DMS114 treated with DMSO at 0.1 percent for 48 hours (cell line): ENCODE measurements around the gene THSD4.
"Not testable (repeated sequence)": the region's sequence is repeated elsewhere in the genome, so short reads cannot be mapped to it uniquely, and the experiment has no call there.

Experiments
- DNase-seq: peaks from one replicate; lab custom pipeline; 2025; ENCODE audit not compliant: unreplicated experiment; lab: John Stamatoyannopoulos, UW

THSD4 gene

GRCh38 chr15:71185706-71186105 is 70.4 kb downstream of the THSD4 start:
- no peak for DNase-seq

GRCh38 chr15:71186267-71186666 is 71.0 kb downstream of the THSD4 start:
- DNase-seq = no peak

GRCh38 chr15:71187078-71187477 is 71.8 kb downstream of the THSD4 start:
- no peak for DNase-seq

- DNase-seq = no peak
Measured at GRCh38 chr15:71187526-71187925, 72.3 kb downstream of the THSD4 start.

GRCh38 chr15:71189718-71190117 is 74.4 kb downstream of the THSD4 start:
- DNase-seq = no peak

- no peak for DNase-seq
Measured at GRCh38 chr15:71191296-71191695, 76.0 kb downstream of the THSD4 start.

- no peak for DNase-seq
Measured at GRCh38 chr15:71192816-71193215, 77.5 kb downstream of the THSD4 start.

GRCh38 chr15:71194286-71194685 is 79.0 kb downstream of the THSD4 start:
- no peak for DNase-seq

- DNase-seq = no peak
Measured at GRCh38 chr15:71195242-71195641, 80.0 kb downstream of the THSD4 start.

GRCh38 chr15:71197620-71198019 is 82.3 kb downstream of the THSD4 start:
- no peak for DNase-seq

- no peak for DNase-seq
Measured at GRCh38 chr15:71198846-71199245, 83.6 kb downstream of the THSD4 start.

- DNase-seq = no peak
Measured at GRCh38 chr15:71199384-71200351, 84.4 kb downstream of the THSD4 start.

- DNase-seq = no peak
Measured at GRCh38 chr15:71201477-71201876, 86.2 kb downstream of the THSD4 start.

- DNase-seq = no peak
Measured at GRCh38 chr15:71202712-71203111, 87.4 kb downstream of the THSD4 start.

GRCh38 chr15:71203586-71204474 is 88.6 kb downstream of the THSD4 start:
- no peak for DNase-seq

- DNase-seq = no peak
Measured at GRCh38 chr15:71207141-71207540, 91.9 kb downstream of the THSD4 start.

- DNase-seq = no peak
Measured at GRCh38 chr15:71212146-71212545, 96.9 kb downstream of the THSD4 start.

- DNase-seq = not testable (repeated sequence)
Measured at GRCh38 chr15:71213943-71214342, 98.7 kb downstream of the THSD4 start.

- DNase-seq = no peak
Measured at GRCh38 chr15:71215126-71215894, 100.0 kb downstream of the THSD4 start.

- no peak for DNase-seq
Measured at GRCh38 chr15:71218272-71218805, 103.1 kb downstream of the THSD4 start.

GRCh38 chr15:71219101-71219500 is 103.8 kb downstream of the THSD4 start:
- DNase-seq = no peak
